Prostate gland (tissue), 2 donors: ENCODE measurements around the gene CLIP1. TPM values are rescaled to one million over a fixed set of nuclear protein-coding genes. Genes with fewer than 3 reads are reported as not detected.
"Not testable (repeated sequence)": the region's sequence is repeated elsewhere in the genome, so short reads cannot be mapped to it uniquely, and the experiment has no call there.

ENCODE experiments used
- DNase-seq: peaks from one replicate; pipeline ENCODE4 v3.0.0-alpha.2; 2019; ENCODE audit warnings: low spot score
- H3K27ac ChIP-seq, 2 donors: fragments of 200-600 bp; sonication (generic); 2 replicates each; pipeline ENCODE4 v1.5.1; 2017 to 2019
- H3K27me3 ChIP-seq: fragments of 200-600 bp; sonication (generic); replicated peaks from 2 replicates; pipeline ENCODE4 v1.5.1; 2019; ENCODE audit not compliant: insufficient read depth
- H3K36me3 ChIP-seq, 2 donors: fragments of 200-600 bp; sonication (generic); 1 replicate in 1 of 2; 2 replicates in 1 of 2; pipeline versions ENCODE4 v1.5.1 to v1.8.1; 2017 to 2019
- H3K4me1 ChIP-seq: fragments of 200-600 bp; sonication (generic); replicated peaks from 2 replicates; pipeline ENCODE4 v1.5.1; 2019
- H3K4me3 ChIP-seq, 2 donors: fragments of 200-600 bp; sonication (generic); 2 replicates each; pipeline ENCODE4 v1.5.1; 2017 to 2019
- H3K9me3 ChIP-seq: fragments of 200-600 bp; sonication (generic); 2 replicates; pipeline ENCODE4 v1.5.1; 2017
- CTCF ChIP-seq, 4 experiments: fragments of 200-600 bp in 2 of 4; fragments of 450-650 bp in 2 of 4; sonication (generic) in 2 of 4; IDR thresholded peaks; 1 replicate in 3 of 4; 2 replicates in 1 of 4; pipeline ENCODE4 v1.5.1; 2016 to 2019; ENCODE audit warnings: antibody characterized with exemption in 4 of 4, mild to moderate bottlenecking in 2 of 4, moderate library complexity in 2 of 4
- POLR2A ChIP-seq: fragments of 450-650 bp; IDR thresholded peaks from one replicate; pipeline ENCODE4 v1.6.1; 2016; ENCODE audit warnings: antibody characterized with exemption, mild to moderate bottlenecking
- POLR2AphosphoS5 ChIP-seq: sonication (generic); formaldehyde crosslinking; IDR thresholded peaks from one replicate; pipeline ENCODE4 v1.6.1; 2017; ENCODE audit warnings: antibody characterized with exemption
- WGBS: methylation state at CpG from one replicate; pipeline ENCODE4 v1.1.5; 2018; 5-methylcytosine and 5-hydroxymethylcytosine counted together
- intact Hi-C: fragments of 100-400 bp; cut with DNase I; formaldehyde crosslinking; loops from one replicate; pipeline ENCODE4 v1.14.2; 2022
- total RNA-seq, 2 donors: library from RNA; depleted of rRNA; stranded (reverse); fragments of >200 nt; gene quantifications; one replicate each; pipeline ENCODE4 v1.1.0, GENCODE V29; 2016

The CLIP1 gene
- total RNA-seq, 2 donors from 2014 or later: 59.9 to 84.1 TPM

- H3K9me3 ChIP-seq, intact Hi-C loops, H3K27me3 ChIP-seq, H3K4me3 ChIP-seq, H3K4me1 ChIP-seq, H3K36me3 ChIP-seq, H3K27ac ChIP-seq: not testable (repeated sequence)
- DNase-seq: peak; percentile 26
- TF ChIP-seq POLR2AphosphoS5: peak; percentile 43
- 82% methylated on average over 17 of the region's 17 CpGs for WGBS
Observed at GRCh38 chr12:122464317-122465042, 42.0 kb upstream of the CLIP1 start.

GRCh38 chr12:122460641-122461040 is 38.2 kb upstream of the CLIP1 start:
- TF ChIP-seq POLR2AphosphoS5 (no peak), POLR2A (no peak), CTCF (IDR thresholded peaks at IDR 0.05) (no peak)
- H3K36me3 ChIP-seq: no peaks in the 10 kb centered on the region
- intact Hi-C loops: no loop called here
- no peak for DNase-seq
- no peak overlapping the region for H3K27ac ChIP-seq
- no peaks in the 10 kb centered on the region for H3K4me1 ChIP-seq
- no peaks in the 10 kb centered on the region for H3K9me3 ChIP-seq
- H3K27me3 ChIP-seq: no peaks in the 10 kb centered on the region
- WGBS: 78% methylated on average over 2 of the region's 2 CpGs
- H3K4me3 ChIP-seq: no peak overlapping the region

- intact Hi-C loops: no loop called here
- H3K27ac ChIP-seq: no peak overlapping the region
- no peaks in the 10 kb centered on the region for H3K9me3 ChIP-seq
- H3K4me1 ChIP-seq: no peaks in the 10 kb centered on the region
- TF ChIP-seq POLR2AphosphoS5 (no peak), CTCF (IDR thresholded peaks at IDR 0.05) (no peak), POLR2A (no peak)
- WGBS: 95% methylated on average over 7 of the region's 7 CpGs
- H3K36me3 ChIP-seq: no peaks in the 10 kb centered on the region
- DNase-seq: no peak
- H3K27me3 ChIP-seq: no peaks in the 10 kb centered on the region
- H3K4me3 ChIP-seq: no peak overlapping the region
Observed at GRCh38 chr12:122460061-122460460, 37.6 kb upstream of the CLIP1 start.

- no peak overlapping the region for H3K4me3 ChIP-seq
- 94% methylated on average over 2 of the region's 2 CpGs for WGBS
- H3K27me3 ChIP-seq: no peaks in the 10 kb centered on the region
- DNase-seq: no peak
- no peak overlapping the region for H3K27ac ChIP-seq
- TF ChIP-seq POLR2A: no peak
- no peak for TF ChIP-seq POLR2AphosphoS5
- H3K36me3 ChIP-seq: no peaks in the 10 kb centered on the region
- H3K4me1 ChIP-seq: no peaks in the 10 kb centered on the region
- intact Hi-C loops: no loop called here
- H3K9me3 ChIP-seq: no peaks in the 10 kb centered on the region
Observed at GRCh38 chr12:122459211-122459610, 36.7 kb upstream of the CLIP1 start.

GRCh38 chr12:122458105-122459035 is 35.9 kb upstream of the CLIP1 start:
- no peak for DNase-seq
- WGBS: 93% methylated on average over 17 of the region's 17 CpGs
- Histone ChIP-seq H3K27ac (no peak overlapping the region), H3K4me3 (no peak overlapping the region), H3K27me3 (no peaks in the 10 kb centered on the region), H3K36me3 (no peaks in the 10 kb centered on the region), H3K4me1 (no peaks in the 10 kb centered on the region), H3K9me3 (no peaks in the 10 kb centered on the region)
- intact Hi-C loops: no loop called here
- TF ChIP-seq CTCF (IDR thresholded peaks at IDR 0.05) (no peak), POLR2A (no peak), POLR2AphosphoS5 (no peak)
